Liver (tissue), 9 donors: Measurements from ENCODE around the gene RDH12. TPM values are rescaled to one million over a fixed set of nuclear protein-coding genes. Genes with fewer than 3 reads are reported as not detected.

ENCODE experiments used
- DNase-seq: peaks from one replicate; pipeline ENCODE4 v3.0.0-alpha.2; 2017; ENCODE audit warnings: low spot score
- H3K27ac ChIP-seq, 2 donors: one replicate each; pipeline ENCODE4 v1.7.0; 2013; ENCODE audit warnings: inconsistent platforms in 2 of 2, low read length in 2 of 2, control low read depth in 1 of 2, low read depth in 1 of 2, mild to moderate bottlenecking in 1 of 2
- H3K27me3 ChIP-seq, 4 donors: one replicate each; pipeline versions ENCODE4 v1.6.1 to v1.7.0; 2013; ENCODE audit warnings: low read length in 3 of 4, inconsistent platforms in 1 of 4, mild to moderate bottlenecking in 1 of 4, moderate library complexity in 1 of 4; ENCODE audit not compliant: control insufficient read depth in 4 of 4, insufficient read depth in 4 of 4
- H3K36me3 ChIP-seq, 4 donors: one replicate each; pipeline versions ENCODE4 v1.6.1 to v1.7.0; 2013; ENCODE audit warnings: low read length in 3 of 4, mild to moderate bottlenecking in 3 of 4, low read depth in 1 of 4, moderate library complexity in 1 of 4; ENCODE audit not compliant: control insufficient read depth in 4 of 4, insufficient read depth in 3 of 4
- H3K4me1 ChIP-seq, 4 donors: one replicate each; pipeline versions ENCODE4 v1.6.1 to v1.7.0; 2013; ENCODE audit warnings: low read length in 3 of 4, mild to moderate bottlenecking in 3 of 4, moderate library complexity in 1 of 4; ENCODE audit not compliant: control insufficient read depth in 4 of 4, insufficient read depth in 4 of 4
- H3K4me3 ChIP-seq, 3 donors: one replicate each; pipeline versions ENCODE4 v1.6.1 to v1.7.0; 2013; ENCODE audit warnings: low read length in 3 of 3, control low read depth in 1 of 3, low read depth in 1 of 3, mild to moderate bottlenecking in 1 of 3
- H3K9ac ChIP-seq, 2 donors: one replicate each; pipeline ENCODE4 v1.7.0; 2013; ENCODE audit warnings: low read length in 2 of 2, mild to moderate bottlenecking in 2 of 2, moderate library complexity in 2 of 2, control low read depth in 1 of 2, low read depth in 1 of 2
- H3K9me3 ChIP-seq, 4 donors: one replicate each; pipeline versions ENCODE4 v1.6.1 to v1.7.0; 2013; ENCODE audit warnings: low read length in 3 of 4; ENCODE audit not compliant: control insufficient read depth in 4 of 4
- EGR1 ChIP-seq, 2 donors: IDR thresholded peaks; 2 replicates each; pipeline ENCODE4 v1.6.1; 2016 to 2018; ENCODE audit warnings: antibody characterized with exemption in 2 of 2, low read depth in 2 of 2
- FOXA1 ChIP-seq: IDR thresholded peaks from 2 replicates; pipeline ENCODE4 v1.6.1; 2016; ENCODE audit warnings: antibody characterized with exemption
- FOXA2 ChIP-seq: IDR thresholded peaks from 2 replicates; pipeline ENCODE4 v1.6.1; 2016; ENCODE audit warnings: antibody characterized with exemption
- GABPA ChIP-seq, 2 donors: IDR thresholded peaks in 1 of 2; conservative IDR thresholded peaks in 1 of 2; 2 replicates each; pipeline ENCODE4 v1.6.1; 2016; ENCODE audit warnings: antibody characterized with exemption in 2 of 2, mild to moderate bottlenecking in 1 of 2, moderate library complexity in 1 of 2
- HNF4A ChIP-seq, 2 donors: conservative IDR thresholded peaks; 2 replicates each; pipeline ENCODE4 v1.6.1; 2016; ENCODE audit warnings: antibody characterized with exemption in 2 of 2, mild to moderate bottlenecking in 2 of 2
- HNF4G ChIP-seq: IDR thresholded peaks from 2 replicates; pipeline ENCODE4 v1.6.1; 2016; ENCODE audit warnings: antibody characterized with exemption
- JUND ChIP-seq, 2 donors: IDR thresholded peaks; 2 replicates each; pipeline ENCODE4 v1.6.1; 2016; ENCODE audit warnings: antibody characterized with exemption in 2 of 2
- NR2F2 ChIP-seq: IDR thresholded peaks from 2 replicates; pipeline ENCODE4 v1.6.1; 2016; ENCODE audit warnings: antibody characterized with exemption
- RAD21 ChIP-seq, 2 donors: IDR thresholded peaks; 2 replicates each; pipeline ENCODE4 v1.6.1; 2016; ENCODE audit warnings: antibody characterized with exemption in 2 of 2, mild to moderate bottlenecking in 2 of 2
- RXRA ChIP-seq, 2 donors: IDR thresholded peaks; 2 replicates each; pipeline ENCODE4 v1.6.1; 2017 to 2018; ENCODE audit warnings: antibody characterized with exemption in 2 of 2, mild to moderate bottlenecking in 1 of 2
- SP1 ChIP-seq: IDR thresholded peaks from 2 replicates; pipeline ENCODE4 v1.6.1; 2018; ENCODE audit warnings: antibody characterized with exemption, mild to moderate bottlenecking
- TAF1 ChIP-seq: conservative IDR thresholded peaks from 2 replicates; pipeline ENCODE4 v1.6.1; 2016; ENCODE audit warnings: antibody characterized with exemption, mild to moderate bottlenecking
- YY1 ChIP-seq: IDR thresholded peaks from 2 replicates; pipeline ENCODE4 v1.6.1; 2016; ENCODE audit warnings: antibody characterized with exemption, mild to moderate bottlenecking
- WGBS: extraction: QIAGEN DNeasy Blood & Tissue Kit; methylation state at CpG from one replicate; pipeline ENCODE4 v1.1.7; 2013; 5-methylcytosine and 5-hydroxymethylcytosine counted together
- polyA plus RNA-seq, 2 donors: library from polyadenylated mRNA; stranded (reverse) in 1 of 2; unstranded in 1 of 2; fragments of 200-250 nt in 1 of 2; fragments of >200 nt in 1 of 2; fragmentation: Nextera tagmentation in 1 of 2; extraction: Ambion mirVana in 1 of 2; gene quantifications; one replicate each; pipeline versions ENCODE4 v1.2.1 to v1.2.3, GENCODE V29; 2013 to 2015
- total RNA-seq, 2 donors: library from RNA; depleted of rRNA; stranded (reverse); fragments of >200 nt; gene quantifications; one replicate each; pipeline ENCODE4 v1.2.3, GENCODE V29; 2014
- TF ChIP-seq, protein P1 (sequence below): IDR thresholded peaks from 2 replicates; pipeline ENCODE4 v1.6.1; 2016; ENCODE audit warnings: antibody characterized with exemption, mild to moderate bottlenecking
- TF ChIP-seq, protein P2 (sequence below): IDR thresholded peaks from 2 replicates; pipeline ENCODE4 v1.6.1; 2016; ENCODE audit warnings: antibody characterized with exemption
- TF ChIP-seq, protein P3 (sequence below): IDR thresholded peaks from 2 replicates; pipeline ENCODE4 v1.6.1; 2016; ENCODE audit warnings: antibody characterized with exemption
- TF ChIP-seq, protein P4 (sequence below): fragments of 150-350 bp; IDR thresholded peaks from 2 replicates; pipeline ENCODE4 v1.5.1; 2017; ENCODE audit warnings: improper control_type of control experiment, low read depth, low read length; ENCODE audit not compliant: missing input control
- TF ChIP-seq, protein P5 (sequence below): IDR thresholded peaks from 2 replicates; pipeline ENCODE4 v1.6.1; 2016; ENCODE audit warnings: antibody characterized with exemption
- donor health status: healthy.
- donor health status: healthy.
- donor health status: healthy.
- donor health status: healthy.
- donor health status: healthy.

The RDH12 gene
- total and polyA plus RNA-seq, 4 donors: 0.09 to 3.4 (median 0.91) TPM

DNA sequence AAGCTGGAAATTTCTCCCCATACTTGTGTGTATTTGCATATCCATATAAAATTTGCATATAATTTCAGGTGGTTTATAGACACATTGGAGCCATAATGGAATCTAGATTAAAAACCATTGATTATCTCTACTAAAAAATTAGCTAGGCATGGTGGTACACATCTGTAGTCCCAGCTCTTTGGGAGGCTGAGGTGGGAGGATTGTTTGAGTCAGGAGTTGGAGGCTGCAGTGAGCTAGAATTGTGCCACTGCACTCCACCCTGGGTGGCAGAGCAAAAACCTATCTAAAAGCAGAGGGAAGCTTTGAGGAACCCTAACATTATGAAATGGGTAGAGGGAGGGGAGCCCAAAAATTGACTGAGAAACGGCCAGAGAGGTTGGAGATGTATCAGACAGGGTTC lies 3.5 kb upstream of the RDH12 start:
- peak overlapping the region in 1 of 2 donors; percentile 39 for H3K9ac ChIP-seq
- no peaks in the 10 kb centered on the region for H3K36me3 ChIP-seq
- no peak for DNase-seq
- H3K27me3 ChIP-seq: no peaks in the 10 kb centered on the region
- TF ChIP-seq RAD21 (IDR thresholded peaks at IDR 0.05): no peak
- no peak for TF ChIP-seq JUND (IDR thresholded peaks at IDR 0.05)
- no peak for TF ChIP-seq HNF4G
- TF ChIP-seq YY1: no peak
- TF ChIP-seq SP1: no peak
- no peaks in the 10 kb centered on the region for H3K9me3 ChIP-seq
- peaks cover 0 to 34% (median 4%) of the 10 kb centered on the region in 4 donors for H3K4me1 ChIP-seq
- 13% methylated on average over 1 of the region's 1 CpG for WGBS
- no peak overlapping the region for H3K4me3 ChIP-seq
- no peak overlapping the region for H3K27ac ChIP-seq

DNA sequence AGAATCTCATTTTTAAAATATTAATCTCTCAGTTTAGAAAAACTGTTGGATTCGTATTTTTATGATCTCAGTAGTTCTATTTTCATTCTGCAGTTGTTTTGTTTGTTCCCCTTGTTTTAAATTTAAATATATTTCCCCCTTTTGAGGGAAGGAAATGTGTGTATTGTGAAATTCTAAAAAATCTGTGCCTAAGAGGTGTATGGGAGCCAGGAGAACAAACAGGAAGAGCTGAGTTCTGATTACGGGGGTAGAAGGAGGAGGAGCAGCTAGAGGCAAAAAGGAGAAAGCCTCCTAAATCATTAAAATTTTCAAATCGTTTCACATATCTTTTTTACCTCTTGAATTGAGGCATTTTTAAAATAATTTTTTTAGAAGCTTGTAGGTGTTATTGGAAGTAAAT lies 2.3 kb downstream of the RDH12 start:
- TF ChIP-seq JUND (IDR thresholded peaks at IDR 0.05): no peak
- TF ChIP-seq, protein P1, sequence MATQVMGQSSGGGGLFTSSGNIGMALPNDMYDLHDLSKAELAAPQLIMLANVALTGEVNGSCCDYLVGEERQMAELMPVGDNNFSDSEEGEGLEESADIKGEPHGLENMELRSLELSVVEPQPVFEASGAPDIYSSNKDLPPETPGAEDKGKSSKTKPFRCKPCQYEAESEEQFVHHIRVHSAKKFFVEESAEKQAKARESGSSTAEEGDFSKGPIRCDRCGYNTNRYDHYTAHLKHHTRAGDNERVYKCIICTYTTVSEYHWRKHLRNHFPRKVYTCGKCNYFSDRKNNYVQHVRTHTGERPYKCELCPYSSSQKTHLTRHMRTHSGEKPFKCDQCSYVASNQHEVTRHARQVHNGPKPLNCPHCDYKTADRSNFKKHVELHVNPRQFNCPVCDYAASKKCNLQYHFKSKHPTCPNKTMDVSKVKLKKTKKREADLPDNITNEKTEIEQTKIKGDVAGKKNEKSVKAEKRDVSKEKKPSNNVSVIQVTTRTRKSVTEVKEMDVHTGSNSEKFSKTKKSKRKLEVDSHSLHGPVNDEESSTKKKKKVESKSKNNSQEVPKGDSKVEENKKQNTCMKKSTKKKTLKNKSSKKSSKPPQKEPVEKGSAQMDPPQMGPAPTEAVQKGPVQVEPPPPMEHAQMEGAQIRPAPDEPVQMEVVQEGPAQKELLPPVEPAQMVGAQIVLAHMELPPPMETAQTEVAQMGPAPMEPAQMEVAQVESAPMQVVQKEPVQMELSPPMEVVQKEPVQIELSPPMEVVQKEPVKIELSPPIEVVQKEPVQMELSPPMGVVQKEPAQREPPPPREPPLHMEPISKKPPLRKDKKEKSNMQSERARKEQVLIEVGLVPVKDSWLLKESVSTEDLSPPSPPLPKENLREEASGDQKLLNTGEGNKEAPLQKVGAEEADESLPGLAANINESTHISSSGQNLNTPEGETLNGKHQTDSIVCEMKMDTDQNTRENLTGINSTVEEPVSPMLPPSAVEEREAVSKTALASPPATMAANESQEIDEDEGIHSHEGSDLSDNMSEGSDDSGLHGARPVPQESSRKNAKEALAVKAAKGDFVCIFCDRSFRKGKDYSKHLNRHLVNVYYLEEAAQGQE: no peak
- no peak for TF ChIP-seq RXRA (IDR thresholded peaks at IDR 0.05)
- no peak for TF ChIP-seq FOXA1
- TF ChIP-seq, protein P2, sequence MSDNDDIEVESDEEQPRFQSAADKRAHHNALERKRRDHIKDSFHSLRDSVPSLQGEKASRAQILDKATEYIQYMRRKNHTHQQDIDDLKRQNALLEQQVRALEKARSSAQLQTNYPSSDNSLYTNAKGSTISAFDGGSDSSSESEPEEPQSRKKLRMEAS: no peak
- TF ChIP-seq TAF1: no peak
- no peak for TF ChIP-seq FOXA2
- no peak for TF ChIP-seq HNF4A (conservative IDR thresholded peaks at IDR 0.05)
- TF ChIP-seq, protein P3, sequence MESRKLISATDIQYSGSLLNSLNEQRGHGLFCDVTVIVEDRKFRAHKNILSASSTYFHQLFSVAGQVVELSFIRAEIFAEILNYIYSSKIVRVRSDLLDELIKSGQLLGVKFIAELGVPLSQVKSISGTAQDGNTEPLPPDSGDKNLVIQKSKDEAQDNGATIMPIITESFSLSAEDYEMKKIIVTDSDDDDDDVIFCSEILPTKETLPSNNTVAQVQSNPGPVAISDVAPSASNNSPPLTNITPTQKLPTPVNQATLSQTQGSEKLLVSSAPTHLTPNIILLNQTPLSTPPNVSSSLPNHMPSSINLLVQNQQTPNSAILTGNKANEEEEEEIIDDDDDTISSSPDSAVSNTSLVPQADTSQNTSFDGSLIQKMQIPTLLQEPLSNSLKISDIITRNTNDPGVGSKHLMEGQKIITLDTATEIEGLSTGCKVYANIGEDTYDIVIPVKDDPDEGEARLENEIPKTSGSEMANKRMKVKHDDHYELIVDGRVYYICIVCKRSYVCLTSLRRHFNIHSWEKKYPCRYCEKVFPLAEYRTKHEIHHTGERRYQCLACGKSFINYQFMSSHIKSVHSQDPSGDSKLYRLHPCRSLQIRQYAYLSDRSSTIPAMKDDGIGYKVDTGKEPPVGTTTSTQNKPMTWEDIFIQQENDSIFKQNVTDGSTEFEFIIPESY: no peak
- TF ChIP-seq, protein P4, sequence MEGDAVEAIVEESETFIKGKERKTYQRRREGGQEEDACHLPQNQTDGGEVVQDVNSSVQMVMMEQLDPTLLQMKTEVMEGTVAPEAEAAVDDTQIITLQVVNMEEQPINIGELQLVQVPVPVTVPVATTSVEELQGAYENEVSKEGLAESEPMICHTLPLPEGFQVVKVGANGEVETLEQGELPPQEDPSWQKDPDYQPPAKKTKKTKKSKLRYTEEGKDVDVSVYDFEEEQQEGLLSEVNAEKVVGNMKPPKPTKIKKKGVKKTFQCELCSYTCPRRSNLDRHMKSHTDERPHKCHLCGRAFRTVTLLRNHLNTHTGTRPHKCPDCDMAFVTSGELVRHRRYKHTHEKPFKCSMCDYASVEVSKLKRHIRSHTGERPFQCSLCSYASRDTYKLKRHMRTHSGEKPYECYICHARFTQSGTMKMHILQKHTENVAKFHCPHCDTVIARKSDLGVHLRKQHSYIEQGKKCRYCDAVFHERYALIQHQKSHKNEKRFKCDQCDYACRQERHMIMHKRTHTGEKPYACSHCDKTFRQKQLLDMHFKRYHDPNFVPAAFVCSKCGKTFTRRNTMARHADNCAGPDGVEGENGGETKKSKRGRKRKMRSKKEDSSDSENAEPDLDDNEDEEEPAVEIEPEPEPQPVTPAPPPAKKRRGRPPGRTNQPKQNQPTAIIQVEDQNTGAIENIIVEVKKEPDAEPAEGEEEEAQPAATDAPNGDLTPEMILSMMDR: no peak
- TF ChIP-seq SP1: no peak
- TF ChIP-seq GABPA (IDR thresholded peaks at IDR 0.05 in 1 of 2, conservative IDR thresholded peaks at IDR 0.05 in 1 of 2): no peak
- no peak for TF ChIP-seq RAD21 (IDR thresholded peaks at IDR 0.05)
- TF ChIP-seq HNF4G: no peak
- no peak for TF ChIP-seq YY1
- TF ChIP-seq, protein P5, sequence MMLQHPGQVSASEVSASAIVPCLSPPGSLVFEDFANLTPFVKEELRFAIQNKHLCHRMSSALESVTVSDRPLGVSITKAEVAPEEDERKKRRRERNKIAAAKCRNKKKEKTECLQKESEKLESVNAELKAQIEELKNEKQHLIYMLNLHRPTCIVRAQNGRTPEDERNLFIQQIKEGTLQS: no peak
- TF ChIP-seq NR2F2: no peak
- TF ChIP-seq EGR1 (IDR thresholded peaks at IDR 0.05; ENCODE audit: low read depth in 2 of 2): no peak
- 22% methylated on average over 3 of the region's 3 CpGs for WGBS

More for the DNA sequence above, 2.3 kb downstream of the RDH12 start:
- Histone ChIP-seq H3K36me3 (no peaks in the 10 kb centered on the region), H3K4me3 (no peak overlapping the region), H3K27me3 (no peaks in the 10 kb centered on the region), H3K27ac (no peak overlapping the region), H3K4me1 (peaks cover 0 to 12% (median 8%) of the 10 kb centered on the region in 4 donors), H3K9ac (peak overlapping the region in 1 of 2 donors; percentile 42), H3K9me3 (no peaks in the 10 kb centered on the region)
- DNase-seq: no peak
